Smooth muscle cell (in vitro differentiated cells): ENCODE results near the gene SPTBN4. TPM values are rescaled to one million over a fixed set of nuclear protein-coding genes. Genes with fewer than 3 reads are reported as not detected.

Experiments used
- DNase-seq: peaks from one replicate; lab custom pipeline; 2025; ENCODE audit not compliant: unreplicated experiment; lab: John Stamatoyannopoulos, UW
- H2AFZ ChIP-seq: fragments of 200-600 bp; sonication (generic); 2 replicates; pipeline ENCODE4 v1.6.0; 2016; ENCODE audit warnings: antibody characterized with exemption, low read depth, mild to moderate bottlenecking
- H3F3A ChIP-seq: fragments of 200-600 bp; sonication (generic); 2 replicates; pipeline ENCODE4 v1.6.0; 2017; ENCODE audit warnings: antibody characterized with exemption, low read depth
- H3K27ac ChIP-seq: fragments of 200-600 bp; sonication (generic); 2 replicates; pipeline ENCODE4 v1.5.1; 2016; ENCODE audit warnings: low read depth, mild to moderate bottlenecking
- H3K27me3 ChIP-seq: fragments of 200-600 bp; sonication (generic); 2 replicates; pipeline ENCODE4 v1.6.1; 2016; ENCODE audit warnings: low read depth, mild to moderate bottlenecking
- H3K36me3 ChIP-seq: fragments of 200-600 bp; sonication (generic); 2 replicates; pipeline ENCODE4 v1.5.1; 2016; ENCODE audit warnings: low read depth
- H3K4me1 ChIP-seq: fragments of 200-600 bp; sonication (generic); 2 replicates; pipeline ENCODE4 v1.5.1; 2016; ENCODE audit warnings: low read depth
- H3K4me2 ChIP-seq: fragments of 200-600 bp; sonication (generic); 2 replicates; pipeline ENCODE4 v1.6.0; 2016; ENCODE audit warnings: mild to moderate bottlenecking
- H3K4me3 ChIP-seq: fragments of 200-600 bp; sonication (generic); 2 replicates; pipeline ENCODE4 v1.5.1; 2016; ENCODE audit warnings: mild to moderate bottlenecking
- H3K79me2 ChIP-seq: fragments of 200-600 bp; sonication (generic); 2 replicates; pipeline ENCODE4 v1.6.0; 2016; ENCODE audit warnings: low read depth, mild to moderate bottlenecking
- H3K9ac ChIP-seq: fragments of 200-600 bp; sonication (generic); 2 replicates; pipeline ENCODE4 v1.6.0; 2016; ENCODE audit warnings: low read depth
- H3K9me3 ChIP-seq: fragments of 200-600 bp; sonication (generic); replicated peaks from 2 replicates; pipeline ENCODE4 v1.5.1; 2016; ENCODE audit warnings: low read depth
- H4K20me1 ChIP-seq: fragments of 200-600 bp; sonication (generic); 2 replicates; pipeline ENCODE4 v1.6.0; 2016; ENCODE audit warnings: low read depth
- CTCF ChIP-seq: fragments of 200-600 bp; sonication (generic); IDR thresholded peaks from 2 replicates; pipeline ENCODE4 v1.5.1; 2017; ENCODE audit warnings: borderline replicate concordance, mild to moderate bottlenecking, antibody characterized with exemption; ENCODE audit not compliant: insufficient read depth, poor library complexity, severe bottlenecking
- WGBS: methylation state at CpG from one replicate; pipeline ENCODE4 v1.1.7; 2016; ENCODE audit warnings: low lambda C conversion rate; 5-methylcytosine and 5-hydroxymethylcytosine counted together
- polyA plus RNA-seq: library from polyadenylated mRNA; unstranded; fragments of >200 nt; fragmentation: Nextera tagmentation; extraction: Ambion mirVana; gene quantifications from 2 replicates; pipeline ENCODE4 v1.2.1, GENCODE V29; 2016
- total RNA-seq: library from RNA; depleted of rRNA; stranded (reverse); fragments of >200 nt; gene quantifications from 2 replicates; pipeline ENCODE4 v1.2.3, GENCODE V29; 2014

Gene SPTBN4
- total and polyA plus RNA-seq, 2 experiments from 2014 or later, result 1.0 to 1.2 TPM

DNA sequence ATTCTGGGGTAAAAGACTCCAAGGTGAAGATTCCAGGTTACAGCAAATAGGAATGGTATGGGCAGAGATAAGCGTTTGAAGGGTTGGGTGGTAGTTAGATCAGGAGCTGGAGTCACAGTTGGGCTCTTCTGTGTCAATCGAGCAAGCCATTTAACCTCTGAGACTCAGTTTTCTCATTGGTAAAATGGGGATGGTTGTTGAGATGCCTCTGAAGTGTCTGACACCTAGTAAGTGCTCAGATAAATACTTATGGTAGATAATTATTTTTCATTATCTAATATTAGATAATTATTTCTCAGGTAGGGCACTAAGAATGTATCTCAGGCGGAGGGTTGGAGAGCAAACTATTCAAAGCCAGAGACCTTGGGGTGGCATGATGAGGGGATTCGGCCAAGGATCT lies 142.2 kb downstream of the SPTBN4 start:
- Histone ChIP-seq H3K36me3 (no peaks in the 10 kb centered on the region), H3K79me2 (no peaks in the 10 kb centered on the region), H3K9me3 (no peaks in the 10 kb centered on the region), H3K4me1 (peaks cover 25% of the 10 kb centered on the region), H3F3A (peaks cover 20% of the 10 kb centered on the region), H3K27me3 (no peaks in the 10 kb centered on the region), H3K9ac (no peak overlapping the region), H2AFZ (no peak overlapping the region), H3K27ac (no peak overlapping the region), H3K4me3 (peak overlapping the region; percentile 46), H3K4me2 (peak overlapping the region; percentile 81), H4K20me1 (no peaks in the 10 kb centered on the region)
- no peak for DNase-seq
- WGBS, result 92% methylated on average over 4 of the region's 4 CpGs
- no peak for TF ChIP-seq CTCF

- 3% methylated on average over 37 of the region's 50 CpGs for WGBS
- Histone ChIP-seq H3K9ac (no peak overlapping the region), H3K4me2 (peak overlapping the region; percentile 81), H2AFZ (no peak overlapping the region), H3K27ac (no peak overlapping the region), H4K20me1 (no peaks in the 10 kb centered on the region), H3K4me1 (peaks cover 25% of the 10 kb centered on the region), H3K4me3 (peak overlapping the region; percentile 46), H3K79me2 (no peaks in the 10 kb centered on the region), H3K36me3 (no peaks in the 10 kb centered on the region), H3F3A (peaks cover 13% of the 10 kb centered on the region), H3K9me3 (no peaks in the 10 kb centered on the region), H3K27me3 (no peaks in the 10 kb centered on the region)
- TF ChIP-seq CTCF, result no peak
- DNase-seq, result peak; percentile 79
Observed at GRCh38 chr19:40609561-40610395, 143.0 kb downstream of the SPTBN4 start.

GRCh38 chr19:40610396-40611064 lies 143.7 kb downstream of the SPTBN4 start:
- Histone ChIP-seq H3F3A (peaks cover 8% of the 10 kb centered on the region), H3K4me3 (peak overlapping the region; percentile 8), H3K9ac (no peak overlapping the region), H3K9me3 (no peaks in the 10 kb centered on the region), H3K79me2 (no peaks in the 10 kb centered on the region), H3K36me3 (no peaks in the 10 kb centered on the region), H3K4me2 (peak overlapping the region; percentile 81), H3K27me3 (no peaks in the 10 kb centered on the region), H3K4me1 (peaks cover 18% of the 10 kb centered on the region), H3K27ac (no peak overlapping the region), H4K20me1 (peaks cover 3% of the 10 kb centered on the region), H2AFZ (no peak overlapping the region)
- TF ChIP-seq CTCF, result no peak
- DNase-seq, result no peak
- WGBS, result 53% methylated on average over 29 of the region's 29 CpGs
